Kidney (tissue), 14 donors: ENCODE measurements around the gene PDLIM3. TPM values are rescaled to one million over a fixed set of nuclear protein-coding genes. Genes with fewer than 3 reads are reported as not detected.

Source experiments
- DNase-seq, 5 donors: peaks; one replicate each; pipeline ENCODE4 v3.0.0-alpha.2; 2013 to 2020
- FAIRE-seq: peaks from 2 replicates; lab custom pipeline; 2012; peaks lifted over from hg19 to GRCh38; lab: Jason Lieb, UNC
- H3K27ac ChIP-seq, 2 donors: one replicate each; pipeline ENCODE4 v1.7.0; 2013; ENCODE audit warnings: low read depth in 2 of 2, low read length in 2 of 2, inconsistent platforms in 1 of 2
- H3K27me3 ChIP-seq: one replicate; pipeline ENCODE4 v1.7.1; 2013; ENCODE audit warnings: low read length, inconsistent platforms; ENCODE audit not compliant: control insufficient read depth, insufficient read depth
- H3K36me3 ChIP-seq, 3 donors: one replicate each; pipeline versions ENCODE4 v1.7.0 to v1.7.1; 2013; ENCODE audit warnings: low read length in 3 of 3, control low read depth in 1 of 3, inconsistent platforms in 1 of 3; ENCODE audit not compliant: insufficient read depth in 3 of 3, control insufficient read depth in 2 of 3
- H3K4me1 ChIP-seq, 3 donors: one replicate each; pipeline versions ENCODE4 v1.7.0 to v1.7.1; 2013; ENCODE audit warnings: low read length in 3 of 3, inconsistent platforms in 1 of 3, low read depth in 1 of 3; ENCODE audit not compliant: control insufficient read depth in 2 of 3, insufficient read depth in 2 of 3
- H3K4me3 ChIP-seq, 3 donors: one replicate each; pipeline versions ENCODE4 v1.7.0 to v1.8.1; 2013; ENCODE audit warnings: low read length in 3 of 3, control low read depth in 1 of 3, inconsistent platforms in 1 of 3
- H3K9ac ChIP-seq, 3 donors: one replicate each; pipeline versions ENCODE4 v1.7.0 to v1.7.1; 2013; ENCODE audit warnings: low read length in 3 of 3, control low read depth in 1 of 3, inconsistent platforms in 1 of 3
- H3K9me3 ChIP-seq, 3 donors: one replicate each; pipeline versions ENCODE4 v1.7.0 to v1.7.1; 2013; ENCODE audit warnings: low read length in 3 of 3, control low read depth in 1 of 3, inconsistent platforms in 1 of 3; ENCODE audit not compliant: control insufficient read depth in 2 of 3, insufficient read depth in 1 of 3
- intact Hi-C: fragments of 100-400 bp; cut with DNase I; formaldehyde crosslinking; loops from one replicate; pipeline ENCODE4 v1.11.1; 2022
- polyA plus RNA-seq: library from polyadenylated mRNA; stranded (reverse); fragments of 350-450 nt; fragmentation: Illumina TruSeq; extraction: RNeasy Lipid Tissue Mini Kit (QIAGEN cat#74804); gene quantifications from one replicate; pipeline ENCODE4 v1.2.3, GENCODE V29; 2014; ENCODE audit warnings: low read depth, low replicate concordance; ENCODE audit not compliant: insufficient read depth
- total RNA-seq: library from RNA; stranded (reverse); fragmentation: NEBNext Ultra II Directional; extraction: Animal tissue kit (Norgen Biotek cat#: 25700); gene quantifications from one replicate; pipeline ENCODE4 v1.2.1, GENCODE V29; 2021
- TF ChIP-seq, protein P1 (sequence below): IDR thresholded peaks from 3 replicates; pipeline ENCODE4 v1.5.1; 2012; ENCODE audit warnings: mild to moderate bottlenecking, moderate library complexity, borderline replicate concordance; ENCODE audit not compliant: insufficient read depth; ENCODE audit errors: extremely low read depth
- donor health status: control.
- donor health status: control.
- donor health status: control.
- donor health status: control.
- donor health status: control.
- donor health status: DM: yes; HTN: yes; CAD: no.
- donor health status: Normal renal cell carcinoma (clear cell type).

The PDLIM3 gene
- total and polyA plus RNA-seq, 2 donors from 2014 or later, result 10.8 to 19.6 TPM

DNA sequence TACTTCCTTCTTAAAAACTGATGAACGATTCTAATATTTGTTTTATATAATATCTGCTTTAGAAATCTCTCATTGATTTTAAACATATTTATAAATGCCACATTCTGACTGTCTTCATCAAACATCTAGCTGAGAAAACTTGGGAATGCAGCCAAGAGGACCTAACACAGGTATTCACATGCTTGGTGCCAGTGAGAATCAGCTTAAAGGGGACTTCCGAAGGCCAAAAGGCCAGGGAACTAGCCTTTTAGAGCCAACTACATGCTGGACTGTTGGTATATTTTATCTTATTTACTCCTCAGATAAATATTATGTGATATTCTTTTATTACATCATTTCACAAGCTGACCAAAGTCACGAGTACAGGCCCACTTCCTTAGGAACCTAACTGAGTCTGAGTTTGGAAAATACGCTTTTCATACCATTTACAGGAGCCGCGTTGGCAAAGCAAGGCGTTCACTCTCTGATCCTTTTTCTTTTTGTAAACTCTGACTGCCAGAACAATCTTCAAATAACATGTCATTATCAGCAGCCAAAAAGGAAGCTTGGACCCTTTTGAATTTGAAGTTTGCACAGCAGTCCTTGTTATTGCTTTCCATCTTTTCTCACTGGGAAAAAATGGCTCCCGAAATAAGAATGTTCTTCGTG lies 41.1 kb upstream of the PDLIM3 start:
- Histone ChIP-seq H3K27ac (no peak overlapping the region), H3K36me3 (no peaks in the 10 kb centered on the region), H3K9me3 (no peaks in the 10 kb centered on the region), H3K9ac (no peak overlapping the region), H3K27me3 (no peaks in the 10 kb centered on the region), H3K4me1 (no peaks in the 10 kb centered on the region), H3K4me3 (no peak overlapping the region)
- TF ChIP-seq, protein P1, sequence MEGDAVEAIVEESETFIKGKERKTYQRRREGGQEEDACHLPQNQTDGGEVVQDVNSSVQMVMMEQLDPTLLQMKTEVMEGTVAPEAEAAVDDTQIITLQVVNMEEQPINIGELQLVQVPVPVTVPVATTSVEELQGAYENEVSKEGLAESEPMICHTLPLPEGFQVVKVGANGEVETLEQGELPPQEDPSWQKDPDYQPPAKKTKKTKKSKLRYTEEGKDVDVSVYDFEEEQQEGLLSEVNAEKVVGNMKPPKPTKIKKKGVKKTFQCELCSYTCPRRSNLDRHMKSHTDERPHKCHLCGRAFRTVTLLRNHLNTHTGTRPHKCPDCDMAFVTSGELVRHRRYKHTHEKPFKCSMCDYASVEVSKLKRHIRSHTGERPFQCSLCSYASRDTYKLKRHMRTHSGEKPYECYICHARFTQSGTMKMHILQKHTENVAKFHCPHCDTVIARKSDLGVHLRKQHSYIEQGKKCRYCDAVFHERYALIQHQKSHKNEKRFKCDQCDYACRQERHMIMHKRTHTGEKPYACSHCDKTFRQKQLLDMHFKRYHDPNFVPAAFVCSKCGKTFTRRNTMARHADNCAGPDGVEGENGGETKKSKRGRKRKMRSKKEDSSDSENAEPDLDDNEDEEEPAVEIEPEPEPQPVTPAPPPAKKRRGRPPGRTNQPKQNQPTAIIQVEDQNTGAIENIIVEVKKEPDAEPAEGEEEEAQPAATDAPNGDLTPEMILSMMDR, result no peak
- intact Hi-C loops, result no loop called here
- FAIRE-seq (no peak), DNase-seq (no peak)

DNA sequence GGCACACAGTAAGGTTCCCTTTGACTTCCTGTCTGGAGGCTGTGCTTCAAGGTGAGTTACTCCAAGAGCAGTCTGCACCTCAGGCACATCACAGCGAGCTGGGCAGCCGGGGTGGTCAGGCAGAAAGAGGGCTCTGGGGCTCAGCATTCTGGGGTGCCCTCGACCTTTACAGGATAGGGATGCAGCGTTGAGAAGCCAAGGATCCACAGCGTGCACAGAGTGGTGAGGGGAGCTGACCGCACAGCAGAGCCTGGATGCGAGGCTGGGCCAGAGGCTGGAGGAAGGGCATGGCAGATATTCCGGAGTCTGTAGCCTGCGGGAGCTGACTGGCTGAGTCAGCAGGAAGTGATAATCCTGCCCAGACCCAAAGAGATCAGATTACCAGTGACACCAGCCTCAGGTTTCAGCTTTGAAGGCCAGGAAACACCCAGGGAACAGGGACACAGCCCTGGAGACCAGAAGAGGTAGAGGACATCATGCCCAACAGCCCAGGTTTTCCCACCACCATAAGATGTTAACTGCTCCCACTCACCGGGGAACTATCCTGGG lies 38.4 kb upstream of the PDLIM3 start:
- DNase-seq (peak in 3 of 5 donors; percentile 27 to 58 (median 36)), FAIRE-seq (no peak)
- no peaks in the 10 kb centered on the region for H3K4me1 ChIP-seq
- TF ChIP-seq, protein P1, result no peak
- H3K4me3 ChIP-seq, result no peak overlapping the region
- intact Hi-C loops, result no loop called here
- no peak overlapping the region for H3K27ac ChIP-seq
- H3K9me3 ChIP-seq, result no peaks in the 10 kb centered on the region
- H3K27me3 ChIP-seq, result no peaks in the 10 kb centered on the region
- H3K9ac ChIP-seq, result no peak overlapping the region
- no peaks in the 10 kb centered on the region for H3K36me3 ChIP-seq

DNA sequence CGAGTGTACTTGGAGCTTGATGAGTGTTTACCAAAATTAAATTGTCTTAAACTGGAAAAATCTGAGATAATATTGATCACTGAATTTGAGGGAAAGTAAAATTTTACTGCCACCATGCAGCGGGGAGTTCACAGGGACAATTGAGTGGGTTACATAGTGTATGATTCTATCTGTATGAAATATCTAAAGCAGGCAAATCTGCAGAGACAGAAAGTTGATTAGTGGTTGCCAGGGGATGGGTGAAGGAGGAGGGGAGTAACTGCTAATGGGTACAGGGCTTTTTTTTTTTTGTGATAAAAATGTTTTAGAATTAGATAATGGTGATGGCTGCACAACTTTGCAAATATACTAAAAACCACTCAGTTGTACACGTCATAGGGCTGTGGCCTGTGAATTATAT lies 35.4 kb upstream of the PDLIM3 start:
- no peak overlapping the region for H3K9ac ChIP-seq

More for the DNA sequence above, 35.4 kb upstream of the PDLIM3 start:
- FAIRE-seq, result no peak
- H3K4me1 ChIP-seq, result peaks cover 0 to 3% (median 0%) of the 10 kb centered on the region in 3 donors
- H3K36me3 ChIP-seq, result no peaks in the 10 kb centered on the region
- TF ChIP-seq, protein P1, result no peak
- no peaks in the 10 kb centered on the region for H3K9me3 ChIP-seq
- H3K27ac ChIP-seq, result no peak overlapping the region
- H3K27me3 ChIP-seq, result no peaks in the 10 kb centered on the region
- H3K4me3 ChIP-seq, result no peak overlapping the region
- intact Hi-C loops, result no loop called here
- no peak for DNase-seq
